HCT116 (cell line): ENCODE data around the gene MAML2.

Source experiments
- CEBPB ChIP-seq: IDR thresholded peaks from 2 replicates; pipeline ENCODE4 v1.6.1; 2012; ENCODE audit warnings: low read depth
- POLR2A ChIP-seq: IDR thresholded peaks from 2 replicates; pipeline ENCODE4 v1.7.0; 2011; ENCODE audit warnings: borderline replicate concordance; ENCODE audit not compliant: insufficient read depth, insufficient read length; ENCODE audit errors: extremely low read depth
- ZFX ChIP-seq: fragments of 450-650 bp; IDR thresholded peaks from 2 replicates; pipeline ENCODE4 v1.6.1; 2017
- TF ChIP-seq, protein P1 (sequence below), 3 experiments: fragments of 200-600 bp in 1 of 3; sonication (generic) in 1 of 3; IDR thresholded peaks in 2 of 3; conservative IDR thresholded peaks in 1 of 3; 2 replicates each; pipeline ENCODE4 v1.5.1; 2012 to 2017; ENCODE audit warnings: low read depth in 2 of 3, low read length in 2 of 3, antibody characterized with exemption in 1 of 3, borderline replicate concordance in 1 of 3, control low read depth in 1 of 3, mild to moderate bottlenecking in 1 of 3, mixed read lengths in 1 of 3, mixed run types in 1 of 3, moderate library complexity in 1 of 3; ENCODE audit not compliant: insufficient read depth in 1 of 3

DNA sequence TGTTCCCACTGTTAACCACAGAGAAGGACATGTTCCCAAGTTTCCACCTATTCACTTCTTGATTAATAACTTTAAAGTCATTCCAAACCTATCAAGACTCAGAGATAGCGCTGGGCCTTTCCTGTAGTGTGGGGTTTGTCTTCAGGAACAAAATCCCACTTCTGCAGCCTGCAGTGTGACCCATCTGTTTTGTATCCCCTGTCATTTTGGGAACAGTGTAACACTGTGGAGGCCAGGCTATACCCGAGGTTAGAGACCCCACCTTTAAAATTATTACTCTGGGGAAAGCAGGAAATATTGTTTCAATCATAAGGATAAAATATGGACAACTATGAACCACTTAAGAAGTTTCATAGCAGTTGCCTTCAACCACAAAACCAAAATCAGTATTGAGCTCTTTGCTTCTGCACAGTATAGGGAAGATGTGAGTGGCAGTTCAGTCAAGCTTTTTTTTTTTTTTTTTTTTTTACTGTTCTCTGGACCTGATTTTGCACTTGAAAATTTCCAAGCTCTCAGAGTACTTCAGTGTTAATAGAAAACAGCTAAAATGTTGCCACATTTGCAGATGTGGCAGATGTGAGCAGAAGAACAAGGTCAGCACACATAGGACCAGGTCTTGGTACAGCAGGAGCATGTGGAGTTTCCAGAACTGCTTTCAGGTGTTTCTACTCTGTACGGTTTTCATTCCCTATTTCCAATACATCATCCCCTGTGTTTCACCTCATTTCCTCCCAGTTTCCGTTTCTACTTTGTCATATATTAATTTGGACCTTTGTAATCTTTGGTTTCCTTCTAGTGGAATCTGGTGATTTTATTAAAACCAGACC lies 121.5 kb downstream of the MAML2 start:
- TF ChIP-seq, protein P1, sequence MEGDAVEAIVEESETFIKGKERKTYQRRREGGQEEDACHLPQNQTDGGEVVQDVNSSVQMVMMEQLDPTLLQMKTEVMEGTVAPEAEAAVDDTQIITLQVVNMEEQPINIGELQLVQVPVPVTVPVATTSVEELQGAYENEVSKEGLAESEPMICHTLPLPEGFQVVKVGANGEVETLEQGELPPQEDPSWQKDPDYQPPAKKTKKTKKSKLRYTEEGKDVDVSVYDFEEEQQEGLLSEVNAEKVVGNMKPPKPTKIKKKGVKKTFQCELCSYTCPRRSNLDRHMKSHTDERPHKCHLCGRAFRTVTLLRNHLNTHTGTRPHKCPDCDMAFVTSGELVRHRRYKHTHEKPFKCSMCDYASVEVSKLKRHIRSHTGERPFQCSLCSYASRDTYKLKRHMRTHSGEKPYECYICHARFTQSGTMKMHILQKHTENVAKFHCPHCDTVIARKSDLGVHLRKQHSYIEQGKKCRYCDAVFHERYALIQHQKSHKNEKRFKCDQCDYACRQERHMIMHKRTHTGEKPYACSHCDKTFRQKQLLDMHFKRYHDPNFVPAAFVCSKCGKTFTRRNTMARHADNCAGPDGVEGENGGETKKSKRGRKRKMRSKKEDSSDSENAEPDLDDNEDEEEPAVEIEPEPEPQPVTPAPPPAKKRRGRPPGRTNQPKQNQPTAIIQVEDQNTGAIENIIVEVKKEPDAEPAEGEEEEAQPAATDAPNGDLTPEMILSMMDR (IDR thresholded peaks at IDR 0.05 in 2 of 3, conservative IDR thresholded peaks at IDR 0.05 in 1 of 3; ENCODE audit: borderline replicate concordance in 1 of 3, insufficient read depth in 1 of 3, low read depth in 2 of 3, low read length in 2 of 3), result no peak
- no peak for TF ChIP-seq POLR2A
- no peak for TF ChIP-seq CEBPB
- no peak for TF ChIP-seq ZFX
